ENCODE results near the gene ALDH9A1.

Gene ALDH9A1

DNA sequence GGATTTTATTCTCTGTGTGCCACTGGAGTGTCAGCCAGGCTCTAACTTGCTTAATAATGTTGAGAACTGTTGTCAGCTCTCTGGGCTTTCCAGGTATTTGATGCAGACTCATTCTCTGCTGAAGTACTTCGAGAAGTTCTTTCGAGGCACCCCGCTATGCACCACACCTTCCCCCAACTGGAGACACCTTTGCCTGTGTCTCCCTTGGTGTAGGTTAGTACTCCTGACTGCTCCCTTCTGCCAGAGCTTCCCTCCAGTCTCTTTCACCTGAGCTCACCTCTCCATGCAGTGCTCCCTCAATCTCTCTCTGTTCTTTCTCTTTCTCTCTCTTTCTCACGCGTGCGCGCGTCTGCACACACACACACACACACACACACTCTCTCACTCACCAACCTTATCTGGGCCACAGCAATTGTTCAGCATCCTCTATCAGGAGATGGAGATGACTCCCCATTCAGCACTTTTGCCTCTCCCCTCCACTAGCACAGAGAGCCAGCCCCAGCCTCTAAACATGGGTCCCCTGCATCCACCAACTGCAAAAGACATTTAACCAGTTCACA is 81.3 kb downstream of the ALDH9A1 start:
- no peak for DNase-seq

DNA sequence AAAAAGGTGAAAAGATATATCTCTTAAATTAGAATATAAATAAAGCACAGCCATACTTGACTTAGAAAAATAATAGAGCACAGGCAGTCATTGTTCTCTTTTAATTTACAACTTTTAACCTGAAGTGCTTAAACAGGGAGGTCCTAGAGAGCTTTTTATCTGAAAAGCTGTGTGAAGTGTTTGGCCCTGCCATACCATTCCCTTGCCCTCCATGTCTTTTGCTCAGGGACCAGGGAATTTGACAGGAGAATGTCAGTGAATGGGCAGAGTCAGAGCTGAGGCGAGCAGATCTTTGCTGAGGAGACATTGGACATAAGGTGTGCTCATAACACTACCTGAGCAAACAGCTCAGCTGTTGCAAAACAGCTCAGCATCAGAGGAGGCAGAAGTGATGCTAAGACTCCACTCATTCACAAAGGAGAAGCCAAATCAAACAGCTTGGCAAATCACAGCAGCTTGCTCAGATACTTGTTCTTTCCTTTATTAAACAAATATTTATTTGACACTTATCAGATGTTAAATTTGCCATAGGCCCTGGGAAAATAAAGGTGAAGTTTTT is 82.2 kb downstream of the ALDH9A1 start:
- no peak for DNase-seq
